D721Med (cell line): Measurements from ENCODE around the gene DGCR8.

ENCODE experiments used
- DNase-seq: peaks from one replicate; pipeline ENCODE4 v3.0.0; 2011; ENCODE audit warnings: low spot score; ENCODE audit not compliant: insufficient read length
- FAIRE-seq: peaks from 2 replicates; lab custom pipeline; 2011; peaks lifted over from hg19 to GRCh38; lab: Jason Lieb, UNC
- TF ChIP-seq, protein P1 (sequence below): IDR thresholded peaks from 2 replicates; pipeline ENCODE4 v1.5.1; 2012; ENCODE audit warnings: mild to moderate bottlenecking, control low read depth; ENCODE audit not compliant: insufficient read depth; ENCODE audit errors: missing control alignments

DGCR8 gene

DNA sequence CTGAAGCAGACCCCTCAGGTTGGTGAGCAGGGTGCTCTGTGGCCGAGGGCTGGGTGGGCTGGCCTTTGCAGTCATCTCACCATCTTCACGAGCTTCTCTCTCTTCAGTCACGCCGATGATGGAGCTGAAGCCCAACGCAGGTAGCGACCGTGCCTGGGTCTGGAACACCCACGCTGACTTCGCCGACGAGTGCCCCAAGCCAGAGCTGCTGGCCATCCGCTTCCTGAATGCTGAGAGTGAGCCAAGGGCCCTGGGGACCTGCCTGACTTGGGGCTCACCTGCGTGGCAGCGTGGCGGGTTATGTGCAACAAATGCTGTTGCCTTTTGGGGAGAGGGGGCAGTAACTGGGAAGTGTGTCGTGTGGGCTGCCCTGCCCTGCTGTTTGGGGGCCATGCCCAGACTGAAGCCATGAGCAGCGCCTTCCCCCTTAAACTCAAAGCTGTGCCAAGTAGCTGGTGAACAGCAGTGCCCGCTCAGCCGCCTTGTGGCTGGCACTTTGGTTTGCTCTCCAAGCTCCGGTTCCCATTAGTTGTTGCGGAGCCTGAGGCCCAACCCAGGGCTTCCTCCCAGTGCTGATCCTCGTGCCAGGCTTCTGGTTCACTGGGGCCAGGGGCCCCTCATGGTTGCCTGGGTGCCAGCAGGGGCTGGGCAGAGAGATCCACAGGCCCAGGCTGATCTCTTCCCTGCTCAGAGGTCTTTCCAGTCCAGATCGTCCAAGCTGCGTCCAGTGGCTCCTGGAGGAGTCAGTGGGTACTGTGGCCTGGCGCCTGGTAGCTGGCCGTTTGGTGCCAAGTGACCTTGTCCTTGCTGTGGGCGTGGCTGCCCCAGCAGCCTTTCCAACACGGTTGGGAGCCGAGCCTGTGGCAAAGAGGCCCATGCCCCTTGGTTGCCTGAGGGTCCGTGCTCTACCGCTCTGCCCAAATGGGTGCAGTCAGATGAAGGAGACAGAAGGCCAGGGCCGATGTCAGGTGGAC is 45.4 kb downstream of the DGCR8 start:
- TF ChIP-seq, protein P1, sequence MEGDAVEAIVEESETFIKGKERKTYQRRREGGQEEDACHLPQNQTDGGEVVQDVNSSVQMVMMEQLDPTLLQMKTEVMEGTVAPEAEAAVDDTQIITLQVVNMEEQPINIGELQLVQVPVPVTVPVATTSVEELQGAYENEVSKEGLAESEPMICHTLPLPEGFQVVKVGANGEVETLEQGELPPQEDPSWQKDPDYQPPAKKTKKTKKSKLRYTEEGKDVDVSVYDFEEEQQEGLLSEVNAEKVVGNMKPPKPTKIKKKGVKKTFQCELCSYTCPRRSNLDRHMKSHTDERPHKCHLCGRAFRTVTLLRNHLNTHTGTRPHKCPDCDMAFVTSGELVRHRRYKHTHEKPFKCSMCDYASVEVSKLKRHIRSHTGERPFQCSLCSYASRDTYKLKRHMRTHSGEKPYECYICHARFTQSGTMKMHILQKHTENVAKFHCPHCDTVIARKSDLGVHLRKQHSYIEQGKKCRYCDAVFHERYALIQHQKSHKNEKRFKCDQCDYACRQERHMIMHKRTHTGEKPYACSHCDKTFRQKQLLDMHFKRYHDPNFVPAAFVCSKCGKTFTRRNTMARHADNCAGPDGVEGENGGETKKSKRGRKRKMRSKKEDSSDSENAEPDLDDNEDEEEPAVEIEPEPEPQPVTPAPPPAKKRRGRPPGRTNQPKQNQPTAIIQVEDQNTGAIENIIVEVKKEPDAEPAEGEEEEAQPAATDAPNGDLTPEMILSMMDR, result no peak
- DNase-seq (no peak), FAIRE-seq (no peak)

- FAIRE-seq (no peak), DNase-seq (no peak)
- TF ChIP-seq, protein P1, result no peak
Measured at GRCh38 chr22:20126284-20127029, 46.4 kb downstream of the DGCR8 start.

- no peak for DNase-seq
- FAIRE-seq, result no peak
- TF ChIP-seq, protein P1, result no peak
Measured at GRCh38 chr22:20127318-20127868, 47.4 kb downstream of the DGCR8 start.

GRCh38 chr22:20127869-20128618 is 48.0 kb downstream of the DGCR8 start:
- FAIRE-seq, result no peak

DNA sequence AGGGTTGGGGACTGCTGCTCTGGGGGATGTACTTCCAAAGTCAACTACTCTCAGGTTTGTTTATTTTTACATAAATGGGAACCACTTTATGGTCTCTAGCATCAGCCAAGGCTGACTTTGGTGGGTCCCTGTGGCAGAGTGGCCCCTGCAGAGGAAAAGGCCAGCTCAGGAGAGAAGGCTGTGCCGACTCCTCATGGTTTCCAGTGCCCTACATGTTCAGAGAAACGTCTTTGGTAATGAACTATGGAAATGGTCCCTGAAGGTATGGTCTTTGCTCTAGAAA is 48.5 kb downstream of the DGCR8 start:
- TF ChIP-seq, protein P1, result no peak
- DNase-seq, result no peak
- no peak for FAIRE-seq

More at GRCh38 chr22:20127869-20128618, 48.0 kb downstream of the DGCR8 start:
- no peak for DNase-seq
- TF ChIP-seq, protein P1, result no peak

DNA sequence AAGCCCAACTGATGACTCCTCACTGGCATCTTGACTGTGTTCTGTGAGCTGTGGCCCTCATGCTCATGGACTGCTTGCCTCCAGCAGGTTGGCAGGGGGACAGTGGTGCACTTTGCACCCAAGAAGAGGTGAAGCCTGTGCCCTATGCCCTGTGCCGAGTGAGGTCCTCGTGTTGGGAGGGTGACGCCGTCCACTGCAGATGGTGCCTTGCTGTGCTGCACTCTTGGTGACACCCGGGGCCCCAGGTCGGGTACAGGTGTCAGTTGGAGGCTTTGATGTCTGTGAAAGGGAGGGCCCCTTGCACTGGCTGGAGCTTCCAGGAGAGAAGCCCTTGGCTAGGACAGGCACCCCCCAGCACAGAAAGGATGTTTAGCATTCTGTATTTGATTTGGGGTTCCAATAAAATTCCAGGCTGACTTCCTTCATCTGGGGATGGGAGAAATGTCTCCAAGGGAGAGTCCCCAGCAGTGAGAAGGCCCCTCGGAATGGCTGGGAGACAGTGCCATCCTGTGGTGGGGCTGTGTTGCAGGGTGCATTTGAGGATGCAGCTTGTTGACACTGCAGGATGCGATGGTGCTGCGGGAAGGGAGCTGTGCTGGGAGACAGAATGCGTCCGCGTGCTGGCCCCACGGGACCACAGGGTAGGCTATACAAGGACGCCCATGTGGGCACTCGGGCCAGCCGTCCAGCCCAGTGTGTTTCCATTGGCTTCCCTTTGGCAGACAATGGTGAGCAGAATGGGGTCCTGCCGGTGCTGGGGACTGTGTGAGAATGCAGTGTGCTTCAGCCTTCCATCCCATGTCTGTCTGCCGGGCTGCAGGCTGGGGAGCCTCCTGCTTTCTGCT is 49.1 kb downstream of the DGCR8 start:
- FAIRE-seq, result no peak
- TF ChIP-seq, protein P1, result peak; percentile 43
- DNase-seq, result no peak
